GM23248 (cell line): Measurements from ENCODE around the gene WDR54. TPM values are rescaled to one million over a fixed set of nuclear protein-coding genes. Genes with fewer than 3 reads are reported as not detected.

ENCODE experiments used
- DNase-seq: peaks from one replicate; pipeline ENCODE4 v3.0.0-alpha.2; 2015
- H2AFZ ChIP-seq: fragments of 200-600 bp; sonication (generic); 2 replicates; pipeline ENCODE4 v1.6.1; 2016; ENCODE audit warnings: antibody characterized with exemption
- H3F3A ChIP-seq: fragments of 200-600 bp; sonication (generic); 2 replicates; pipeline ENCODE4 v1.6.1; 2016; ENCODE audit warnings: mild to moderate bottlenecking, antibody characterized with exemption, mixed run types; ENCODE audit not compliant: insufficient read depth
- H3K27ac ChIP-seq: fragments of 200-600 bp; sonication (generic); 2 replicates; pipeline ENCODE4 v1.5.1; 2016; ENCODE audit warnings: mild to moderate bottlenecking
- H3K27me3 ChIP-seq: fragments of 200-600 bp; sonication (generic); replicated peaks from 2 replicates; pipeline ENCODE4 v1.6.1; 2016; ENCODE audit warnings: mild to moderate bottlenecking; ENCODE audit not compliant: insufficient read depth
- H3K36me3 ChIP-seq: fragments of 200-600 bp; sonication (generic); 2 replicates; pipeline ENCODE4 v1.6.1; 2016; ENCODE audit warnings: low read depth, mild to moderate bottlenecking
- H3K4me1 ChIP-seq: fragments of 200-600 bp; sonication (generic); 2 replicates; pipeline ENCODE4 v1.6.1; 2016; ENCODE audit warnings: mild to moderate bottlenecking; ENCODE audit not compliant: insufficient read depth
- H3K4me2 ChIP-seq: fragments of 200-600 bp; sonication (generic); one replicate; pipeline ENCODE4 v1.6.1; 2016; ENCODE audit warnings: mild to moderate bottlenecking; ENCODE audit not compliant: unreplicated experiment
- H3K4me3 ChIP-seq: fragments of 200-600 bp; sonication (generic); 2 replicates; pipeline ENCODE4 v1.5.1; 2016; ENCODE audit warnings: mild to moderate bottlenecking
- H3K79me2 ChIP-seq: fragments of 200-600 bp; sonication (generic); 2 replicates; pipeline ENCODE4 v1.6.1; 2016; ENCODE audit warnings: mild to moderate bottlenecking; ENCODE audit not compliant: insufficient read depth
- H3K9ac ChIP-seq: fragments of 200-600 bp; sonication (generic); 2 replicates; pipeline ENCODE4 v1.6.1; 2016; ENCODE audit warnings: mild to moderate bottlenecking
- H3K9me2 ChIP-seq: fragments of 200-600 bp; sonication (generic); 2 replicates; pipeline ENCODE4 v1.6.1; 2016; ENCODE audit warnings: mixed run types, mild to moderate bottlenecking, moderate library complexity; ENCODE audit not compliant: insufficient read depth
- H3K9me3 ChIP-seq: fragments of 200-600 bp; sonication (generic); one replicate; pipeline ENCODE4 v1.6.1; 2017; ENCODE audit warnings: low read depth
- H4K20me1 ChIP-seq: fragments of 200-600 bp; sonication (generic); 2 replicates; pipeline ENCODE4 v1.6.0; 2016; ENCODE audit not compliant: insufficient read depth
- EZH2 ChIP-seq: fragments of 200-600 bp; sonication (generic); IDR thresholded peaks from 2 replicates; pipeline ENCODE4 v1.6.1; 2018; ENCODE audit warnings: antibody characterized with exemption, mild to moderate bottlenecking; ENCODE audit not compliant: insufficient read depth, poor library complexity, severe bottlenecking
- EZH2phosphoT487 ChIP-seq: fragments of 200-600 bp; sonication (generic); IDR thresholded peaks from 2 replicates; pipeline ENCODE4 v1.6.1; 2018; ENCODE audit warnings: antibody characterized with exemption, moderate library complexity, mild to moderate bottlenecking, low read depth; ENCODE audit not compliant: insufficient read depth
- WGBS, 2 experiments: methylation state at CpG; one replicate each; pipeline ENCODE4 v1.1.6; 2015 to 2017; ENCODE audit warnings: low lambda C conversion rate in 2 of 2, low coverage in 1 of 2; ENCODE audit errors: missing lambda C conversion rate in 2 of 2; 5-methylcytosine and 5-hydroxymethylcytosine counted together
- in situ Hi-C: fragments of 300-500 bp; cut with MboI; formaldehyde crosslinking; loops from 2 replicates; pipeline ENCODE4 v1.15.0; 2020
- polyA plus RNA-seq: library from polyadenylated mRNA; unstranded; fragments of >200 nt; fragmentation: Nextera tagmentation; extraction: Ambion mirVana; gene quantifications from 2 replicates; pipeline ENCODE4 v1.2.1, GENCODE V29; 2016
- total RNA-seq: library from RNA; depleted of rRNA; stranded (reverse); fragments of >200 nt; shearing (Covaris generic); gene quantifications from 2 replicates; pipeline ENCODE4 v1.2.3, GENCODE V29; 2014

The WDR54 gene
- total and polyA plus RNA-seq, 2 experiments from 2014 or later = 45.0 to 50.8 TPM

GRCh38 chr2:74447230-74447999 is 25.9 kb downstream of the WDR54 start:
- no peaks in the 10 kb centered on the region for H3K9me3 ChIP-seq
- no peak overlapping the region for H3K4me3 ChIP-seq
- H3K27ac ChIP-seq = no peak overlapping the region
- no peak for DNase-seq
- H3K79me2 ChIP-seq = no peaks in the 10 kb centered on the region
- no peaks in the 10 kb centered on the region for H3K27me3 ChIP-seq
- no peaks in the 10 kb centered on the region for H3K36me3 ChIP-seq
- H3K9me2 ChIP-seq = no peaks in the 10 kb centered on the region
- no peak overlapping the region for H2AFZ ChIP-seq
- 0 out of 2 replicates have a peak, but pooled peaks cover 4% of the 10 kb centered on the region for H3F3A ChIP-seq
- H3K4me1 ChIP-seq = 0 out of 2 replicates have a peak, but pooled peaks cover 4% of the 10 kb centered on the region
- in situ Hi-C loops = no loop called here
- 74 to 75% methylated on average over 5 of the region's 5 CpGs for WGBS, 2 experiments
- no peak overlapping the region for H3K9ac ChIP-seq
- H4K20me1 ChIP-seq = no peaks in the 10 kb centered on the region
- no peak for TF ChIP-seq EZH2phosphoT487
- TF ChIP-seq EZH2 = no peak
- no peak overlapping the region for H3K4me2 ChIP-seq

DNA sequence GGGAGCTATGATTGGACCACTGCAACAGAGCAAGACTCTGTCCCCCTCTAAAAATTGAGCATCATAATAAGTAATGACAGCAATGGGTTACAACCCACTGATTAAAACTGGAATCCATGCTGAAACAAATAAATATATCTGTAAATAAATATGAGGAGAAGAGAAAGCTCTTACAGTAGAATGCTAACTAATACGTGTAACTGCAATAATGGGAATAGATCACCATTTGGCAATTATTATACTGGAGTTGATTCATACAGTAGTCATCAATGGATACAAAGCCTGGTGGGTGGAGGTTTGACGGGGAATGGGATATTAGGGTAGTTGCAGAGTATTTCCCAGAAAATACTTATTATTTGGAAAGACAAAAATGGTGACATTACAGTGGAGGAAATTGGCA is 27.2 kb downstream of the WDR54 start:
- in situ Hi-C loops = no loop called here

DNA sequence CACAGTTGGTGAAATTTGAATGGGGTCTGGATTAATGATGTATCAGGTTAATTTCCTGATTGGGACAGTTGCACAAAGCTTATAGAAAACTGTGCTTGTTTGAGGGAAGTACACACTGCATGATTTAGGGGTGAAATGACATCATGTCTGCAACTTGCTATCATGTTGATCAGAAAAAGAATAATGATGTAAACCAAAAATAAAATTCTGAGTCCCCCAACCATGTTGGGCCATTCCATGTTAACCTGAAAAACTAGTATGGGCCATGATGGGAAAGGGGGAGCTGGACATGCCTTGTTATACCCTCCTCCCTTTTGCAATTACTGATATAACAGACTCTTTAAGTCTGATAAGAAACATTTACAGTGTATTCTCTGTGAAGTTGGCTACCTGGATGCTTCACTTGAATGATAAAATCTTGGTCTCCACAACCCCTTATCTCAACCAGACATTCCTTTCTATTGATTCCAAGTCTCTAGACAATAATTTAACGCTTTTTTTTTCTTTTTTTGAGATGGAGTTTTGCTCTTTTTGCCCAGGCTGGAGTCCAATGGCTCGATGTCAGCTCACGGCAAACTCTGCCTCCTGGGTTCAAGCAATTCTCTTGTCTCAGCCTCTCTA is 29.1 kb downstream of the WDR54 start:
- no peaks in the 10 kb centered on the region for H3K36me3 ChIP-seq
- H3K27ac ChIP-seq = no peak overlapping the region
- no peak overlapping the region for H3K9ac ChIP-seq
- no peaks in the 10 kb centered on the region for H3K9me3 ChIP-seq
- no peak overlapping the region for H3K4me2 ChIP-seq
- H3K9me2 ChIP-seq = no peaks in the 10 kb centered on the region
- H3F3A ChIP-seq = no peaks in the 10 kb centered on the region
- 72 to 74% methylated on average over 3 of the region's 3 CpGs for WGBS, 2 experiments
- peaks cover 7% of the 10 kb centered on the region for H3K79me2 ChIP-seq
- in situ Hi-C loops = no loop called here
- no peaks in the 10 kb centered on the region for H3K27me3 ChIP-seq
- no peak for DNase-seq
- no peak overlapping the region for H3K4me3 ChIP-seq
- no peak overlapping the region for H2AFZ ChIP-seq
- peaks cover 3% of the 10 kb centered on the region for H3K4me1 ChIP-seq
- TF ChIP-seq EZH2phosphoT487 = no peak
- no peak for TF ChIP-seq EZH2
- H4K20me1 ChIP-seq = no peaks in the 10 kb centered on the region

More for the DNA sequence above, 27.2 kb downstream of the WDR54 start:
- DNase-seq = peak; percentile 67
- H4K20me1 ChIP-seq = no peaks in the 10 kb centered on the region
- 0% methylated on average over 2 of the region's 2 CpGs for WGBS, 2 experiments
- H3K4me1 ChIP-seq = 0 out of 2 replicates have a peak, but pooled peaks cover 3% of the 10 kb centered on the region
- H3K9me3 ChIP-seq = no peaks in the 10 kb centered on the region
- TF ChIP-seq EZH2 (no peak), EZH2phosphoT487 (no peak)
- H3K79me2 ChIP-seq = no peaks in the 10 kb centered on the region
- no peaks in the 10 kb centered on the region for H3K9me2 ChIP-seq
- H3K9ac ChIP-seq = no peak overlapping the region
- H3K4me3 ChIP-seq = no peak overlapping the region
- H3F3A ChIP-seq = 0 out of 2 replicates have a peak, but pooled peaks cover 3% of the 10 kb centered on the region
- no peaks in the 10 kb centered on the region for H3K36me3 ChIP-seq
- H3K27ac ChIP-seq = no peak overlapping the region
- no peak overlapping the region for H2AFZ ChIP-seq
- no peak overlapping the region for H3K4me2 ChIP-seq
- no peaks in the 10 kb centered on the region for H3K27me3 ChIP-seq

DNA sequence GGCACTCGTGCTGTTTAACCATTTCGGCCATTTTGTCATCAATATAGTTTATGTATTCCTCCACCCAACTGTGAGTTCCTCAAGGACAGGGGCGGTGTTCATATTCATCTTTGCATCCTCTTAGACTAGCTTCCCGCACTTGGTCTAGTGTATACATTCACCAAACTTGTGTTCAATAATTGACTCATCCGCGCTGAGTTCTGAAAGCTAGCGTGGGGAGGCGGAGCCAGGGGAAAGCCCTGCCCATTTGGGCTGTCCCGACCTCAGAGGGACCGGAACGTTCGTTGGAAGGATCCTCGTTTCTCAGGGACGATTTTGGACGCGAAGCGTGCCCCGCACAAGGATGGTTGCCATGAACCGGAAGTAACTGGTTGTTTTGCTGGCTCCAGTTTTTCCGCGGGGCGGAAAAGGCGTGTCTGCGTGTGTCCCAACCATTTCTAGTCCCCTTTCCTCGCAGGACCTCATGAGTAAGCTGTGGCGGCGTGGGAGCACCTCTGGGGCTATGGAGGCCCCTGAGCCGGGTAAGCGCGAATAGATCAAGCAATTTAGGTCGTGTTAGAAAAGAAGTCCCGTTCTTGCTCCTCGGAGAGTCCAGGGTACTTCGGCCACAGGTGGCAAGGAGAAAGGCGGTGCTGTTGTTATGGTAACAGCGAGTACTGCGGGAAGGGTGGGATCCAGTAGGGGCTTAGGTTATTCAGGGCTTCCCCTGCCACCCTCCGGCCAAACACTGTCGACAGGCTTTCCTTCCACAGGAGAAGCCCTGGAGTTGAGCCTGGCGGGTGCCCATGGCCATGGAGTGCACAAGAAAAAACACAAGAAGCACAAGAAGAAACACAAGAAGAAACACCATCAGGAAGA is 33.4 kb downstream of the WDR54 start, which contains the start of gene INO80B:
Gene INO80B (plus strand): TSS at position 434 of the 858 bp plus-strand sequence. CDS start 30 bp downstream, at position 464.
- DNase-seq = peak; percentile 99
- peak within 1 kb of the TSS; percentile 90 for H2AFZ ChIP-seq
- 2% methylated on average over 40 of the region's 40 CpGs for WGBS, 2 experiments
- H3K4me3 ChIP-seq = peak within 1 kb of the TSS; percentile 90
- no peaks in the 10 kb centered on the region for H3K9me2 ChIP-seq
- no peaks in the 10 kb centered on the region for H3K36me3 ChIP-seq
- H4K20me1 ChIP-seq = no peaks in the 10 kb centered on the region
- H3K27me3 ChIP-seq = no peaks in the 10 kb centered on the region
- in situ Hi-C loops = no loop called here
- peaks cover 7% of the 10 kb centered on the region; the same call in 1 of the 2 replicates for H3F3A ChIP-seq
- H3K4me2 ChIP-seq = peak within 1 kb of the TSS; percentile 80
- H3K27ac ChIP-seq = peak within 1 kb of the TSS; percentile 24
- H3K9ac ChIP-seq = peak within 1 kb of the TSS; percentile 81
- H3K9me3 ChIP-seq = no peaks in the 10 kb centered on the region
- peaks cover 30% of the 10 kb centered on the region for H3K79me2 ChIP-seq
- TF ChIP-seq EZH2phosphoT487 (no peak), EZH2 (no peak)
- H3K4me1 ChIP-seq = peaks cover 9% of the 10 kb centered on the region
